Ureter (tissue), 1 donor: ENCODE measurements around the gene ZNF33A. TPM values are rescaled to one million over a fixed set of nuclear protein-coding genes. Genes with fewer than 3 reads are reported as not detected.
"Not testable (repeated sequence)": the region's sequence is repeated elsewhere in the genome, so short reads cannot be mapped to it uniquely, and the experiment has no call there.

Source experiments
- DNase-seq: peaks from one replicate; pipeline ENCODE4 v3.0.0-alpha.2; 2020; ENCODE audit warnings: low spot score
- total RNA-seq: library from RNA; stranded (reverse); gene quantifications from one replicate; pipeline ENCODE4 v1.2.4, GENCODE V29; 2023
- donor health status: DM: yes; HTN: yes; CAD: no.

Gene ZNF33A
- 48.8 TPM for total RNA-seq

- DNase-seq = peak; percentile 94
Observed at GRCh38 chr10:38010119-38010903, at the start of gene ZNF33A. Gene ZNF33A, plus strand, starts transcription at chr10:38010675. Its CDS starts 1,667 bp downstream, at chr10:38012342.

DNA sequence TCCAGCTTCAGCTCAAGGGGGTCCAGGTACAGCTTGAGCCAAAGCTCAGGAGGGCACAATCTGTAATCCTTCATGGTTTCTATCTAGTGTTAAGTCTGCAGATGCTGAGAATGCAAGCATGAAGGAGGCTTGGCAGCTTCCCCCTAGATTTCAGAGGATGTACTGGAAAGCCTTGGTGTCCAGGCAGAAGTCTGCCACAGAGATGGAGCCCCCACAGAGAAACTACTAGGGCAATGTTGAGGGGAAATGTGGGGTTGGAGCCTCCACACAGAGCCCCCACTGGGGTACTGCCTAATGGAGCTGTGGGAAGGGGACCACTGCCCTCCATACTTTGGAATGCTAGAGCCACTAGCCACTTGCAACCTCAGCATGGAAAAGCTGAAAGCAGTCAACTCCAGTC lies 45.5 kb upstream of the ZNF33A start:
- DNase-seq = no peak

- DNase-seq = no peak
Observed at GRCh38 chr10:37972396-37972795, 38.1 kb upstream of the ZNF33A start.

DNA sequence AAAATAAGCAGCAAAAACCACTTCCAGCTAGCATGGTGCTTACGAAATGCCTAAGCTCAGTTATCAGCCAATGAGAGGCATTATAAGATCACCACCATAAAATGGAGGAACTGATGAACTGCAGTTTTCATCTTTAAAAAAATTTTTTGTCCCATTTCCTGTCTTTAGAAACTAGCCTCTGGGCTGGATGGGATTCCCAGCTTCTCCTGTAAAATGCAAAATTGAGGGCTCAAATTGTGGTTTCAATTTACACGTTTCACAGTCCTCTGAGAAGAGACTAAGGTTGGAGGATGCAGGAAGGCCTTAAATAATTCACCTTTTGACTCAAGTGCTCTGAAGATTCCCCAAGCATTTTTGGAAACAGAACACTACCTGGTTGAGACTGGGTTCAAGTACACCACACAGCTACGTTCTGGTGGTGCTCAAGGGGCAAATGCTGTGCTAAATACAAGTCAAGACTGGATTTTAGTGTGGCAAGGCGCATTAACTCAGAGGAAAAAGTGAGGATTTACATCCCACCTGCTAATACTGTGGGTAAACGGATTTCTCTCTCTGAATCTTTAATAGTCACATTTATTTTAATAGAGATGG lies 35.0 kb upstream of the ZNF33A start:
- no peak for DNase-seq

- DNase-seq = peak; percentile 98
Observed at GRCh38 chr10:37976091-37976879, 34.2 kb upstream of the ZNF33A start, which contains the start of gene ZNF25. Gene ZNF25, minus strand, starts transcription at chr10:37976647. Its CDS starts 4,925 bp downstream, at chr10:37971722.

- no peak for DNase-seq
Observed at GRCh38 chr10:37976880-37977203, 33.6 kb upstream of the ZNF33A start.

DNA sequence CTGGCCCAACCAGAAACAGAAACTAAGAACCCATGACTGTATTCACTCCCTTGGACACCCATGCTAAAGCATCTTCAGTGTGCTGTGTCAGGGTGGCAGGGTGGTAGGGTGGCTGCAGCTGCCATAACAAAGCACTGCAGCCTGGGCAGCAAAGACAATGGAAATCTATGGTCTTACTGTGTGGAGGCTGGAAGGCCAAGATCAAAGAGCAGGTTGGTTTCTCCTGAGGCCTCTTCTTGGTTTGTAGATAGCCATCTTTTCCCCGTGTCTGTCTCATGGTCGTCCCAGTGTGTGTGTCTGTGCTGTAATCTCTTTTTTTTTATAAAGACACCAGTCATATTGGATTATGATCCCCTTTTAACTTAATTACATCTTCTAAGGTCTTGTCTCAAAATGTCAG lies 18.8 kb upstream of the ZNF33A start:
- no peak for DNase-seq

GRCh38 chr10:37992083-37992482 lies 18.4 kb upstream of the ZNF33A start:
- no peak for DNase-seq

DNA sequence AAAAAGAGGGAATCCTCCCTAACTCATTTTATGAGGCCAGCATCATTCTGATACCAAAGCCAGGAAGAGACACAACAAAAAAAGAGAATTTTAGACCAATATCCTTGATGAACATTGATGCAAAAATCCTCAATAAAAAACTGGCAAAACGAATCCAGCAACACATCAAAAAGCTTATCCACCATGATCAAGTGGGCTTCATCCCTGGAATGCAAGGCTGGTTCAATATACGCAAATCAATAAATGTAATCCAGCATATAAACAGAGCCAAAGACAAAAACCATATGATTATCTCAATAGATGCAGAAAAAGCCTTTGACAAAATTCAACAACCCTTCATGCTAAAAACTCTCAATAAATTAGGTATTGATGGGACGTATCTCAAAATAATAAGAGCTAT lies 11.6 kb upstream of the ZNF33A start:
- not testable (repeated sequence) for DNase-seq

DNA sequence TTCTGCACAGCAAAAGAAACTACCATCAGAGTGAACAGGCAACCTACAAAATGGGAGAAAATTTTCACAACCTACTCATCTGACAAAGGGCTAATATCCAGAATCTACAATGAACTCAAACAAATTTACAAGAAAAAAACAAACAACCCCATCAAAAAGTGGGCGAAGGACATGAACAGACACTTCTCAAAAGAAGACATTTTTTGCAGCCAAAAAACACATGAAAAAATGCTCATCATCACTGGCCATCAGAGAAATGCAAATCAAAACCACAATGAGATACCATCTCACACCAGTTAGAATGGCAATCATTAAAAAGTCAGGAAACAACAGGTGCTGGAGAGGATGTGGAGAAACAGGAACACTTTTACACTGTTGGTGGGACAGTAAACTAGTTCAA lies 10.0 kb upstream of the ZNF33A start:
- DNase-seq = not testable (repeated sequence)

- DNase-seq = no peak
Observed at GRCh38 chr10:38003026-38003425, 7.4 kb upstream of the ZNF33A start.

GRCh38 chr10:38003588-38003987 lies 6.9 kb upstream of the ZNF33A start:
- no peak for DNase-seq

DNA sequence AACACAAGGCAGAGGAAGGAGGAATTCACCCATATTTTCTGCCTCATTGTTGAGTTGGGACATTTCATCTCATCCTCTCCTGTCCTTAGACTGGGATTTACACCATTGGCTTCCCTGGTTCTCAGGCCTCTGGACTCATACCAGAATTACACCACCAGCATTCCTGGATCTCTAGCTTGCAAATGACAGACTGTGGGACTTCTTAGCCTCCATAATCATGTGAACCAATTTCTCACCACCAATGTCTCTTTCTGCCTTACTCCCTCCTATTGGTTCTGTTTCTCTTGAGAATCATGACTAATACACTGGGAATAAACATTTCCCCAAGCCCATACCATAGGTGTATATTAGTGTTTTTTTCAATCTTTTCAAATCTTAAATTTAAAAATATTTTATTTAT lies 2.9 kb upstream of the ZNF33A start:
- DNase-seq = no peak

DNA sequence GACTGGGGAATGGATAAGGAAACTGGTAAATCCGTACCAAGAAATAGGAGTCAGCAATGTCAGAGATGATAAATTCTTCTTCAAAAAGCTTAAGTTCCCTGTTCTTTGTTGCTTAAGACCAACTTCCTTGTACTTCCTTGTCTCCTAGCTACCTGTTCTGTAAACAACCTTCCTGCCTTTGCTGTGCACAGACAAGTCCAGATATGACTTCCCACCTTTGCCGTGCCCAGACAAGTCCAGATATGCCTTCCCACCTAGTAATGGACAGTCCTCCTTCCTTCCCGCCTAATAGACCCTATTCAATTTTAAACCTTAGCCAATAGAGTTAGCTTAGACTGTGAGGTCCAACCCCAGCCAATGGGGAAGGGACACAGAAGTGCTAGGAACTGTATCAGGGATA lies 2.5 kb upstream of the ZNF33A start:
- peak; percentile 64 for DNase-seq

DNA sequence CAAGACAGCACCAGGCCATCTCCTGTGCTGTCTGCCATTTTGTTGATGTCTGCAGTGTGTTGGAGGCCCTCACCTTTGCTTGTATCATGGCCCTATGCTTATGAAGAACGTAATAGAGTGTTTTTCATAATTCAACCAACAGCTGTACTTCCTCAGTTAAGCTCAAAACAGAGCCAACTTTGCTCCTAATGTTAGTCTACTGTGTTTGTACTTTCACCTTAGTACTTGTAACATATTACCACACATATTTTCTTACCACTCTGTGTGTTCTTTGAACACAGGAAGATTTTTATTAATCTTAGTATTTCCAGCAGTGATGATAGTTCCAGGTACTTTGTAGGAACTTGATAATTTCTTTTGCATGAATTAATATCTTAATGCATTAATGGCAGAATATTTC lies 5.9 kb downstream of the ZNF33A start:
- DNase-seq = no peak

- DNase-seq = not testable (repeated sequence)
Observed at GRCh38 chr10:38019124-38019523, 8.6 kb downstream of the ZNF33A start.

- no peak for DNase-seq
Observed at GRCh38 chr10:38025283-38025682, 14.8 kb downstream of the ZNF33A start.

DNA sequence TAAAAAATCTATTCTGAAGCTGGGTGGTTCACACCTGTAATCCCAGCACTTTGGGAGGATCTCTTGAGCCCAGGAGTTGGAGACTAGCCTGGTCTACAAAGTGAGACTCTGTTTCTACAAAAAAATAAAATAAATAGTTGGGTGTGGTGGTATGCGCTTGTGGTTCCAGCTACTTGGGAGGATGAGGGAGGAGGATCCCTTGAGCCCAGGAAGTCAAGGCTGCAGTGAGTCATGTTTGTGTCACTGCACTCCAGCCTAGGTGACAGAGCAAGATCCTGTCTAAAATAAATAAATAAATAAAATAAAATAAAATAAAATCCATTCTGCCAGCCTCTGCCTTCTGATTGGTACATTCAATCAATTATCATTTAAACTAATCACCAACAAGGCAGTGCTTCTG lies 17.5 kb downstream of the ZNF33A start:
- DNase-seq = no peak

GRCh38 chr10:38032886-38033285 lies 22.4 kb downstream of the ZNF33A start:
- DNase-seq = no peak

GRCh38 chr10:38038107-38038931 lies 27.8 kb downstream of the ZNF33A start:
- DNase-seq = no peak

DNA sequence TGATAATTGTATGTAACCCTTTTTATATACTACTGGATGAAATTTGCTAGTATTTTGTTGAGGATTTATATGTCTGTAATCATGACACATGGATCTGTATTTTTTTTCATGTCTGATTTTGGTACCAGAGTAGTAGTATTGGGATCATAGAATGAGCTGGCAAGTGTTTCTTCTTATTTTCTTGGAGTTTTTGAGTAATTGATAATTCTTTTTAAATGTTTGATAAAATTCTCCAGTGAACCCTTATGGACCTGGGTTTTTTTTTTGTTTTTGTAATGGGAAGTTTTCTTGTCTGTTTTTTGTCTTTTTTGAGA lies 28.4 kb downstream of the ZNF33A start:
- DNase-seq = no peak

GRCh38 chr10:38043516-38043915 lies 33.0 kb downstream of the ZNF33A start:
- no peak for DNase-seq
